GM04503 (cell line): ENCODE results near the gene TBC1D7.

Source experiments
- DNase-seq: peaks from one replicate; pipeline ENCODE4 v3.0.0-alpha.2; 2012; ENCODE audit warnings: low read depth

The TBC1D7 gene

GRCh38 chr6:13328076-13328874 lies at the start of gene TBC1D7:
TSS of gene TBC1D7 (minus strand) at chr6:13328537. CDS start at chr6:13326898, 1,639 bp downstream.
- peak; percentile 45 for DNase-seq

GRCh38 chr6:13377054-13377758 lies 48.9 kb upstream of the TBC1D7 start:
- no peak for DNase-seq

DNA sequence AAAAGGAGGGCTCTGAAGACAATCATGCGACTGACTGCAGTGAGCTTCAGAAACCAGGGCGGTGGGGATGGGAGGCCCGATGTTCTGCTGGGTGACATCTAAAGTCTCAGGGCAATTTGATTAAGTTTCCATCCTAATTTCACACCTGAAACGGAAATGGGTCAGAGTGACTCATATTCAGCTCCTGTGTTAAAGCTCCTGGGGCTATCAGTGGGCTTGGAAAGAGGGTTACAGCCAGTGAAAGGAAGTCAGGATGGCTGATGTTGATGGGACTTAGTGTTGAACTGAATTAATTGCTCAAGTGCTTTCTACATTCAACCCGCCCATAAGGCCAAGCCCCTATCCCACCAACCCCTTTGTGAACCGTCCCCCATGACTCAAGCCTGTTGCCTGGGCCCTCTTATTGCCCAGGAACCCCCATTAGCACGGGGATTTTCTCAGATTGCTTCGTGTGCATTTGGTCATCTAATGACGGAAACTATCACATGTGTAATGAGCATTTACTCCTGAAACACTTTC lies 47.1 kb upstream of the TBC1D7 start:
- no peak for DNase-seq

DNA sequence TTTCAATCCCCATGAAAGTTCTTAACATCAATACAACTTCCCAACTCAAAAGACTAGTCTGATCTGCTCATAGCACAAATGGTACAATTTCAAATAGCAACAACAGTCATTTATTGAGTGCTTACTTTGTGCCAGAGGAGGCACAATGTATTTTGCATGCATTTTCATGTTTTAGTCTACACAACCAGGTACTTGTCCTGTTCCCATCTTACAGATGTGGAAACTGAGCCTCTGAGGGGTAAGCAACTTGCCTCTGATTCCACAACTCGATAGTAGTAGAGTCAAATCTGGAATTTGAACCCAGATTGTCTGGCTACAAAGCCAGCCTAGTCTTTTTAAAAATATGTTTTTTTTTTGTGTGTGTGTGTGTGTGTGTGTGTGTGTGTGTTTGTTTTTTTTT lies 45.6 kb upstream of the TBC1D7 start:
- no peak for DNase-seq

- DNase-seq, result no peak
These were observed 45.1 kb upstream of the TBC1D7 start for GRCh38 chr6:13373488-13373886.

DNA sequence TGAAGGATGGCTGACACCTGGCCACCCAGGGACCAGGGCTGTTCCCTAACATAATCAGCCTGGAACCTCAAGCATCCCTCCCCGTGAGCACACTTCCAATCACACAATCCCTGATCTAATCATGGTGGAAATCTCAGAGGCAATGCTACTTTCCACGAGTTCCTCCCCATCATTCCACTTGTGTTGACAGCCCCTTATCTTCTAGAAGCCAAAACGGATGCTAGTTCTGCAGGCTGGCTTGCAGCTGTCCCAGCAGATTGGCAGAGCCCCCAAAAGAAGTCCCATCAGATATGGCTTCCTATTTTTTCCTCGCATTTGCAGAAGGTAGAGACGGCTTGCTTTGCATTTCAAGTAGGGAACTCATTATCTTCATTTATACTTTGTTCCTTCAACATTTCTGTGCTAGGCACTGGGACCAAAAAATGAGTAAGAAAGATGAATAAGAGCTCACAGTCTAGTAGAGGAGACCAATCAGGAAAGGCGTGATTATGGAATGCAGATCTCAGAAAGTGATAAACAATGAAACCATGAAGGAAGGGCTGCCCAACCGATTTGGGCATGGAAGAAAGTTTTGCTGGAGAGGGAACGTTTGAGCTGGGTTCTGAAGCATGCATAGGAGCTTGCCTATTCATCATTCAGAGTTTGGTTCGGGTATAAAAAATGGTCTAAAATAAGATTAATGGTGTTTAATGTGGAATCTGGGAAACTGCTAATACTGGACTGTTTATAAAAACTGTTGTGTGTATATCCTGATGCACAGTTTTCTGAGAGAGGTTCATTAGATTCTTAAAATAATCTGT lies 44.6 kb upstream of the TBC1D7 start:
- DNase-seq, result no peak

DNA sequence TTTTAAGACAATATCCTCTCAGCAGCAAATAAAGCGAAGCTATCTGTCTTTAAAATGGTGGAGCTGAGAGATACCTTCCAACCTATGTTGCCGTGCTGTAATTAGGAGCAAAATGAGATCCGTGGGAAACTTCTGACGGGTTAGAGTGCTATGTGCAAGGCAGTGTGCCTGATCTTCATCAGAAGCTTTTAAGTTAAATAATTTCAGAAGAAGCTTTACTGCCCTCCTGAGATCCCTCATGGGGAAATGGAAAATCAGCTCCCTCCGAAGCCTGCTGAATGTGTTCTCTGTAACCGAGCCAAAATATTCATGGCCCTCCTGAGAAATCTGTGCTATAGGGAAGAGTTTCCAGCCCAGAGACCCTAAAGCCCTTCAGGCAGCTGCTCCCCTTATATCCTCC lies 43.7 kb upstream of the TBC1D7 start:
- DNase-seq, result no peak

GRCh38 chr6:13371421-13372072 lies 43.2 kb upstream of the TBC1D7 start:
- no peak for DNase-seq

- no peak for DNase-seq
These were observed 42.3 kb upstream of the TBC1D7 start for GRCh38 chr6:13370623-13371022.

DNA sequence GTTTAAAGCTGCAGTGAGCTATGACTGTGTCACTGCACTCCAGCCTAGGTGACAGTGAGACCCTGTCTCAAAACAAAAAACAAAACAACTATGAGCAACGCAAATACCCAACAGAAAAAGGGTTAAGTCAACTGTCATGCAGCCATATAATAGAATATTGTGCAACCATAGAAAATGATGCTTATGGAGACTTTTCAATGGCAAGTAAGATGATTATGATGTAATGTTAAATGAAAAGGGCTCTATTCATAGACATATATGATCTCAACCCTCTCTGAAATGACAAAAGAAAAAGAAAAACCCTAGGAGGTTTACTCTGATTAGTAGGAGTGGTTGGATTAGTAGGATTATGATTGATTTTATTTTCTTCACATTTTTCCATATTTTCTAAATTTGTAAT lies 41.3 kb upstream of the TBC1D7 start:
- no peak for DNase-seq

- DNase-seq, result no peak
These were observed 40.4 kb upstream of the TBC1D7 start for GRCh38 chr6:13368731-13369115.

GRCh38 chr6:13368079-13368730 lies 39.9 kb upstream of the TBC1D7 start:
- no peak for DNase-seq

GRCh38 chr6:13367396-13367795 lies 39.1 kb upstream of the TBC1D7 start:
- no peak for DNase-seq

DNA sequence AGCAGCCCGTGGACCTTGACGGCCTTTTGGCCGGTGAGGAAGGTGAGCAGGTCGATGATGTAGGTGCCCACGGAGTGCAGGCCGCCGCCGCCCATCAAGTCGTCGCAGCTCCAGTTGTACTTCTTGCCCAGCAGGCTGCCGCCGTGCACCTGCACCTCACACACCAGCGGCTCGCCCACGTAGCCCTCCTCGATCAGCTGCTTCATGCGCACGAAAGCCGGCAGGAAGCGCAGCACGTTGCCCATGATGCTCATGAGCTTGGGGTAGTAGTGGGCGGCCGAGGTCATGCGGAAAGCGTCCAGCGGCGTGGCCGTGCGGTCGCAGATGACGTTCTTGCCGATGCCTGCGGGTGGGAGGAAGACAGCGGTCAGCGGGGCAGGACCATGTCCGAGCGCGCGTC lies 37.0 kb upstream of the TBC1D7 start:
- DNase-seq, result no peak

DNA sequence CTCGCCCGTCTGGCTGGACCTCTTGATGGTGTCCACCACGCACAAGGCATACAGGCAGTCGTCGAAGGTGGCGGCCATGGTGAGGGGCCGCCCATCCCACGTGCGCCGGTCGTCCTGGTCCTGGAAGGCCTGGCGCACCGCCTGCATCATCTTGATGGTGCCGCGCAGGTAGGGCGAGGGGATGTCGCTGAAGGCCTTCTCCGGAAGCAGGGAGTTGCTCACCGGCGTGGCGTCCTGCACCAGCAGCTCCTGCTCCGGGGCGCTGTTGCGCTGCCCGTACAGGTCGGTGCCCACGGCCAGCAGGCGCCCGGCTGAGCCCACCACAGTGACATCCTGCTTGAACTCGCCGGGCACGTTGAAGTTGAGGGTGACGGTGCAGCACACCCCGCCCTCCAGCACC lies 36.5 kb upstream of the TBC1D7 start:
- DNase-seq, result no peak

- no peak for DNase-seq
These were observed 34.1 kb upstream of the TBC1D7 start for GRCh38 chr6:13362412-13362811.

DNA sequence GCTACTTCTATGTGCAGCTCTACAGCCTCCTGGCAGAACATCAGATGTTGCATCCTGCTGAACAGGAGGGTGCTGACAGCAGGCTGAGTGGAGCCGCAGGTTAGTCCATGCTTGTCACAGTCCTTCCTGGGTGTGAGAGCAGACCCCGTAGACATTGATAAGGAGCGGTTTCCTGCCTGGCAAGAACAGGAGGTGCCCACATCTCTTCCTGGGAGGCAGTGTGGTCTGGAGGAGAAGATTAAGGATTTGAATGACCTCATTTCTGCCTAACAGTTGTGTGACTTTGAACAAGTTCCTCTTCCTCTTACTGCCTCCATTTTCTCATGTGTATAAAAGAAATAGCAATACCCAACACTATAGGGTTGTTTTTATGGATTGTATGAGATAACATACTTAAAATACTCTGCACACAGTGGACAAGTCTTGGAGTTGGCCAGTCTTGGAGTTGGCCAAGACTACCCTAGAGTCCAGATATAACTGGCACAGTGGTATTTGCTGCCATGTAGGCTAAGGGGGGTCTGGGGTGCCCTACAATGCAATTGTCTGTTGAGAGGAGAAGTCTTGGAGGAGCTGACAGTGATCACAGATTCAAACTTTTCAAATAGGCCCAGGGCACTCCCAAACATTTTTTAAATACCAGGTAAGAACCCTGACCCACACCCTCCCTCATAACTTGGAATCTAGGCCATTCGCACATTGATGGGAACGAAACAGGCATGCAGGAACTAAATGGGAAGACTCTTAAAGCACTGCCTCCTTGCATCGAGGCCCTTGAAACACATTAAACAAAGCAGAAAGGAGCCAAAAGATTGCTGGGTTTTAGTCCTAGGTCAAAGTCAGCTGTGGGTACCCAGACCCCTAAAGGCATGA lies 32.6 kb upstream of the TBC1D7 start:
- no peak for DNase-seq

GRCh38 chr6:13359287-13359686 lies 30.9 kb upstream of the TBC1D7 start:
- no peak for DNase-seq

GRCh38 chr6:13358511-13358910 lies 30.2 kb upstream of the TBC1D7 start:
- no peak for DNase-seq

- no peak for DNase-seq
These were observed 29.3 kb upstream of the TBC1D7 start for GRCh38 chr6:13357551-13358075.
